GM18520 (cell line): ENCODE data around the gene GNG14.
"Not testable (repeated sequence)": the region's sequence is repeated elsewhere in the genome, so short reads cannot be mapped to it uniquely, and the experiment has no call there.

Experiments
- ATAC-seq: cut with Tn5 transposase; IDR thresholded peaks from one replicate; pipeline ENCODE4 v1.9.1; 2021; ENCODE audit not compliant: unreplicated experiment

Gene GNG14

GRCh38 chr19:12722566-12723380 lies 35.0 kb downstream of the GNG14 start:
- peak; percentile 78 for ATAC-seq

- no peak for ATAC-seq
Measured at GRCh38 chr19:12723381-12723640, 35.5 kb downstream of the GNG14 start.

- ATAC-seq, result no peak
Measured at GRCh38 chr19:12723641-12724426, 36.0 kb downstream of the GNG14 start, which contains the start of gene TNPO2. Gene TNPO2, minus strand, starts transcription at chr19:12723932. Its CDS starts 2,955 bp downstream, at chr19:12720977.

GRCh38 chr19:12725612-12726011 lies 37.8 kb downstream of the GNG14 start:
- ATAC-seq, result not testable (repeated sequence)

- no peak for ATAC-seq
Measured at GRCh38 chr19:12726988-12727316, 39.2 kb downstream of the GNG14 start.

- no peak for ATAC-seq
Measured at GRCh38 chr19:12727745-12728433, 40.1 kb downstream of the GNG14 start.

GRCh38 chr19:12730064-12730463 lies 42.3 kb downstream of the GNG14 start:
- ATAC-seq, result no peak

GRCh38 chr19:12731337-12731736 lies 43.5 kb downstream of the GNG14 start:
- ATAC-seq, result no peak

- no peak for ATAC-seq
Measured at GRCh38 chr19:12733369-12734214, 45.8 kb downstream of the GNG14 start.

GRCh38 chr19:12736995-12737834 lies 49.4 kb downstream of the GNG14 start, which contains the start of gene GET3:
Gene GET3, plus strand, starts transcription at chr19:12737497. Its CDS starts 9 bp downstream, at chr19:12737506.
- ATAC-seq, result peak; percentile 83

GRCh38 chr19:12737835-12738351 lies 50.1 kb downstream of the GNG14 start:
- no peak for ATAC-seq
